Activated naive CD4-positive, alpha-beta T cell treated with anti-CD3 and anti-CD28 coated beads, Interleukin-2, amount 50 U/mL, for 72 hours (primary cell): ENCODE data around the gene TMEM263. TPM values are rescaled to one million over a fixed set of nuclear protein-coding genes. Genes with fewer than 3 reads are reported as not detected.

ENCODE experiments used
- ATAC-seq, 2 donors: fragments of 150-1000 bp; cut with Tn5 transposase; 2 replicates each; pipeline ENCODE4 v1.10.0; 2021; ENCODE audit warnings: mild to moderate bottlenecking in 2 of 2, moderate library complexity in 2 of 2
- DNase-seq, 2 donors: peaks; one replicate each; pipeline ENCODE4 v3.0.0; 2021 to 2022; ENCODE audit warnings: low spot score in 2 of 2
- H3K27ac Mint-ChIP-seq, 2 donors: one replicate each; pipeline ENCODE4 v1.8.0; 2022; ENCODE audit warnings: mild to moderate bottlenecking in 2 of 2, mixed read lengths in 2 of 2
- H3K36me3 Mint-ChIP-seq, 2 donors: one replicate each; pipeline ENCODE4 v1.8.0; 2022; ENCODE audit warnings: mixed read lengths in 2 of 2
- H3K9me3 Mint-ChIP-seq, 2 donors: one replicate each; pipeline ENCODE4 v1.8.0; 2022; ENCODE audit warnings: mixed read lengths in 2 of 2
- total RNA-seq, 2 donors: library from RNA; stranded (reverse); gene quantifications; one replicate each; pipeline ENCODE4 v1.2.3, GENCODE V29; 2022

TMEM263 gene
- total RNA-seq, 2 donors from 2014 or later, result 31.9 to 46.5 TPM

DNA sequence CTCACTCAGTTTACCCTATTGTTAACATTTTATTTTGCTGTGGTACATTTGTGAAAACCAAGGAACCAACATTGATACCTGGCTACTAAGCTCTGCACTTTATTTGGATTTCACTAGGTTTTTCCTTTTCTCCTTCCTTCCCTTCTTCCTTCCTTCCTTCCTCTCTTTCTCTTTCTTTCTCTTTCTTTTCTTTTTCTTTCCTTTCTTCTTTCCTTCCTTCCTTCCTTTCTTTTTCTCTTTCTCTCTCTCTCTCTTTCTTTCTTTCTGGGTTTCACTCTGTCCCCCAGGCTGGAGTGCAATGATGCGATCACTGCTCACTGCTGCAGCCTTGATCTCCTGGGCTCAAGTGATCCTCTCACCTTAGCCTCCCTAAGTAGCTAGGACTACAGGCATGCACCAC is 29.1 kb upstream of the TMEM263 start:
- Mint-ChIP-seq H3K36me3 (peaks cover 0 to 12% of the 10 kb centered on the region in 2 donors), H3K9me3 (peaks cover 5 to 8% of the 10 kb centered on the region in 2 donors), H3K27ac (no peak overlapping the region)
- DNase-seq, result no peak
- no peak for ATAC-seq

DNA sequence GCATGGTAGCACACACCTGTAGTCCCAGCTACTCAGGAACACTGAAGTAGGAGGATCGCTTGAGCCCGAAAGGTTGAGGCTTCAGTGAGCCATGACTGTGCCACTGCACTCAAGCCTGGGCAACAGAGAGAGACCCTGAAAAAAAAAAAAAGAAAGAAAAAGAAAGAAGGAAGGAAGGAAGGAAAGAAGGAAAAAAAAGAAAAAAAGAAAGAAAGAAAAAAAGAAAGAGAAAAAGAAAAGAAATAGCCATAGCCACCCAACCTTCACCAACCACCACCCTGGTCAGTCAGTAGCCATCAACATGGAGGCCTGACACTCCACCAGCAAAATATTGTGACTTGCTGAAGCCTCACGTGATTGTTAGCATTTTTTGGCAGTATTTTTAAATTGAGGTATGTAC is 21.4 kb upstream of the TMEM263 start:
- no peaks in the 10 kb centered on the region for H3K9me3 Mint-ChIP-seq
- DNase-seq (no peak), ATAC-seq (no peak)
- no peaks in the 10 kb centered on the region for H3K36me3 Mint-ChIP-seq
- H3K27ac Mint-ChIP-seq, result no peak overlapping the region

DNA sequence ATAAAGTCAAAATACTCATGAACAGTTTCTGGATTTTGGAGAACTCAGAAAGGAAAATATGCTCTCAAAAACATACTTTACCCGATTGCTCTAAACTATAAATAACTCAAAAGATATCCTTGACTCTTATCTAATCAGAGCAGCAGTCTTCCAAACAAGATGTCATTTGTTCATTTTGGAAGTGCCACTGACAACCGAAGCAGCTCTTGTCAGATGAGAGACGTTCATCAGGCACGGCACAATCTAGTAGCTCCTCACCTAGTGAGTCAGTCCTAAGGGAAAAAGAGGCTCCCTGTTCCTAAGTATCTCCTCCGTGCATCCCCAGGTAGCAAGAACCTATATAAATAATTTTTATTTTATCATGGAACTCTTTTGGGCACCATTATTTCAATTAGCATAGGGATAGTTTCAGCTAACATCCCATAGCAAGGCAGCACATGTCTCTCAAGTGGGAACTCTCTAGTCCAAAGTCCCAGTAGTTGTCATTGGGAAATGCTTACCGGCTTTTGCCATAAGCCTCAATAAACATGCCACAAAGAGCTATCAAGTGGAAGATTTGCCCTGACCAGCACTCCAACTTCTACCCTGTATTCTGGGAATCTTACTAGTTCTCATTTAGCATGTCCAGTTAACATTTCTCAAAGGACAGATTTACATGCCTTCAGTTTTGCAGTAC is 14.1 kb upstream of the TMEM263 start:
- no peak for DNase-seq
- Mint-ChIP-seq H3K36me3 (peaks cover 0 to 5% of the 10 kb centered on the region in 2 donors), H3K27ac (no peak overlapping the region), H3K9me3 (no peaks in the 10 kb centered on the region)
- no peak for ATAC-seq

DNA sequence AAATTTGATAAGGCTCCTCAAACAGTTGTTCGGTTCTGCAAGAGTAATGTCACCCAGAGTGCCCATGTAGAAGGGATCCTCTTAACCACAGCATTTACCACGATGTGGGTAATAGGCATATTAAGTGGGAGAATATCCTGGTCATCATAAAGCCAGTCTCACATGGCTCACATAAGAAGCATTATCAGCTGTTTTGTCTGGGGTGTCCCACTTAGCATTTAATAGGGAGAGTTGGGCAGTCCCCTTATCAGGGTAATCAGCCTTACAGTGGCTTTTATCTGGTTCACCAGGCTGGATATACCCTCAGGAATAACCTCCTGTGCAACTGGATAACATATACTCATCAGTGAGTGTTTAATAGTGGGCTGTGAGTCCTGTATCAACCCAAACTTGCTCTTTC is 12.9 kb upstream of the TMEM263 start:
- H3K36me3 Mint-ChIP-seq, result peaks cover 0 to 5% of the 10 kb centered on the region in 2 donors
- no peak for ATAC-seq
- H3K9me3 Mint-ChIP-seq, result peaks cover 0 to 4% of the 10 kb centered on the region in 2 donors
- no peak overlapping the region for H3K27ac Mint-ChIP-seq
- DNase-seq, result no peak

DNA sequence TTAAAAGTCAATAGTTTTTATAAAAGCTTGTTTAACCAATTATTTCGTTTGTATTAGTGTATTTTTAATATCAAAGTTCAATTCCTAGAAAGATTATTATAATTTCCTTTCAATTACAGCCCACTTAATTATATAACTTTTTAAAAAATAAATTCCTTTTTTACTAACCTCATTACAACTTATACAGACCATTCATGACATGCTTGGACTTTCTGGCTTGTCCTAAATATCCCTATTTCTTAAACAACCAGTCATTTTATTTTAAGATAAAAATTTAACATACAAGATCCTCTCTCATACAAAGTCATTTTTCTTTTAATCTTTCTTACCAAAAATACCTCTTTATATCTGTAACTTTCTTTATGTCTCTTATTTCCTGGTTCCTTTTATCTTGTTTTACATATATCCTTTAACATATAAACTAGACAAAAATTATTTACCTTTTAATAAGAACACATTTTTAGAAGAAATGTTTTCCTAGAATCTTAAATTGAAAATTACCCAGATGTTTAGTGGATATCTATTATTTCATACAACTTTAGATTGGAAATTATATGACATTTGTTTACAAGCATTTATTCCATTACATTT is 10.4 kb upstream of the TMEM263 start:
- DNase-seq (no peak), ATAC-seq (no peak)
- peaks cover 4 to 25% of the 10 kb centered on the region in 2 donors for H3K36me3 Mint-ChIP-seq
- no peak overlapping the region for H3K27ac Mint-ChIP-seq
- H3K9me3 Mint-ChIP-seq, result peaks cover 4 to 25% of the 10 kb centered on the region in 2 donors

DNA sequence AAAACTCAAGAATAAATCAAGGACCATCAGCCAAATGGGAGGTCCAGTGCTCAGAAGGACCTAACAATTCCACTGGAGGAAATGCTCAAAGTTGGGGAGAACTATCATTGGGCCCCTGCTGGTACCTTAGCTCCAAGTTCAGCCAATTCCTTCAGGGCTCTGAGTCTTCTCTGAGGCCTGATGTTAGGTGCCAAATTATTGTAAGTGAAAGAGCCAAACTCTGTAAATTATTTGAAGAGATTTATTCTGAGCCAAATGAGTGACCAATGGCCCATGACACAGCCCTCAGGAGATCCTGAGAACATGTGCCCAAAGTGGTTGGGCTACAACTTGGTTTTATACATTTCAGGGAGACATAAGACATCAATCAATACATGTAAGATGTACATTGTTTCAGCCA is 8.2 kb upstream of the TMEM263 start:
- Mint-ChIP-seq H3K27ac (no peak overlapping the region), H3K36me3 (peaks cover 4 to 25% of the 10 kb centered on the region in 2 donors), H3K9me3 (peaks cover 4 to 25% of the 10 kb centered on the region in 2 donors)
- no peak for DNase-seq
- no peak for ATAC-seq

DNA sequence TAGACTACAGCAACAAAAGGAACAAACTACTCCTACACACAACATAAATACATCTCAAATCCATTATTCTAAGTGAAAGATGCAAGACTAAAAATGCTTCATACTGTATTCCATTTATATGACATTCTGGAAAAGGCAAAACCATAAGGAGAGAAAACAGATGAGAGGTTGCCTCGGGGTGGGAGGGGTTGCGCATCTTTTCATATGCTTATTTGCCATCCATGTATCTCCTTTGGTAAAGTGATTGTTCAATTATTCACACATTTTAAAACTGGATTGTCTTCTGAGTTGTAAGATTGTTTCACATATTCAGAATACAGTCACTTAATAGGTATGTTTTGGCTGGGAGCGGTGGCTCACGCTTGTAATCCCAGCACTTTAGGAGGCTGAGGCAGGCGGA is 5.1 kb upstream of the TMEM263 start:
- ATAC-seq (no peak), DNase-seq (no peak)
- Mint-ChIP-seq H3K36me3 (peaks cover 4 to 19% of the 10 kb centered on the region in 2 donors), H3K9me3 (peaks cover 4 to 25% of the 10 kb centered on the region in 2 donors), H3K27ac (no peak overlapping the region)

DNA sequence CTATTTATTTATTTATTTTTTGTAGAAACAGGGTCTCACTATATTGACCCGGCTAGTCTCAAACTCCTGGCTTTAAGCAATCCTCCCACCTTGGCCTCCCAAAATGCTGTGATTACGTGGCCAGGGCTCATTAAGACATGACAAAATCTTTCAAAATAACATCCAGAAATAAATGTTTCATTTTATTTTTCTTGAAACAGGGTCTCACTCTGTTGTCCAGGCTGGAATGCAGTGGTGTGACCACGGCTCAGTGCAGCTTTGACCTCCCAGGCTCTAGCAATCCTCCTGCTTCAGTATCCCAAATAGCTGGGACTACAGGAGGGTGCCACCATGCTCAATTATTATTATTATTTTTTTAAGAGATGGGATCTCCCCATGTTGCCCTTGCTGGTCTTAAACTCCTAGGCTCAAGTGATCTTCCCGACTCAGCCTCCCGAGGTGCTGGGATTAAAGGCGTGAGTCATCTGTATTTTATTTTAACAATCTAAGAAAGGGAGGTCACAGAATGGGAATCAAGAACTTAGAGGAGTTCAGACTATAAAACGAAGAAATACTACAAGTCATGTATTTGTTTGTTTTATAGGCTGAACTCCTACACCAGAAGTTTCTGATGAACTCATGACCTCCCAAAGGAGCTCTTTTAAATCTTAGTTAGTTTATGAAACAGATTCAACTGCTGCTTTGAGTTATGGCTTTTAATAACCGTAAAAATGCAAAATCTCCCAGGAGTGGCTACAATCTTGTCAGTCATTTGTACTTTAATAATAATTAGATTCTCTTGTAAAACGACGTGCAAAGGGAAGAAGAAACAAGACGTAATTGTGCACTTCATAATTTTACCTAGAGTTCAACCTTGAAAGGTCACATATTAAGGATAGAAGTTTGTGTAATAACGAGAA is 2.1 kb upstream of the TMEM263 start:
- ATAC-seq (no peak), DNase-seq (no peak)
- peaks cover 4 to 14% of the 10 kb centered on the region in 2 donors for H3K9me3 Mint-ChIP-seq
- H3K27ac Mint-ChIP-seq, result no peak overlapping the region
- peaks cover 15 to 28% of the 10 kb centered on the region in 2 donors for H3K36me3 Mint-ChIP-seq

DNA sequence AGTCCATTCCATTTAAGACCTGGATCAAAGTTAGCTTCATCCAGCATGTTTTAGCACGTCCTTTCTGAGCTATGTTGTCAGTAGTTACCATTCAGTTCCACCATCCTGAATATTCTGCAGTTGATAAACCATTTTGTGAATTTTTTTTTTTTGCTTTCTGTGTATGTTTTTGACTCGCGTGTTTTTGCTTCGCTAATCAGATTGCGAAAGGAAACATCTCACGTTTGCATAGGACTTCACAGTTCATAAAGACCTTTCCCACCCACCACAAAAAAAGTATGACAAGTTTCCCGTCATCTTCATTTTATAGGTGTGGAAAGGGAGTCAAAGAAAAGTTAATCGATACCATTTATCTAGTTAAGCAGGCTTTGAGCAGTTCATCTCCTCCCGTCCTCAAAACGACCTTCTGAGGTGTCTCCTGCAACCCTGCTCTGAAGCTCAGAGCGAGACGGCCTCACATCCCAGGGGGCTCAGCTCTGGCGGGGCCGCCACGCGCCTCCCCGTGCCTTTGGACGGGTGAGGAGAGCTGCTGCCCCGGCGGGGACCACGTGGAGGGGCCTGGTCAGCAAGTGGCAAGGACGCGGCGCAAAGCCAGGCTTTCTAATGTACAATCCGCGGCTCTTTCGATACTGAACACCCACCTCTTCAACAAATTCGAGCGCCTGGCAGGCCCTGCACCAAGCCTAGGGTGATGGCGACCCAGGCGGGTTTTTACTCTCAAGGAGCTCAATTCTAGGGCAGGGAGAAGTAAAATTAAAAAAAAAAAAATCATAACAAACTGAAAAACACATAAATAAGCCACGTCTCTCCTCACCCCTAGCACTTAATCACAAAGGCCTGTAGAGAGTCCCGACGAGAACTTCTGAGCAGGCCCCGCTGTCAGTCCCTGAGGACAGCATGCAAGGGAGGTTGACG is 988 bp upstream of the TMEM263 start:
- no peak for ATAC-seq
- no peak for DNase-seq
- H3K27ac Mint-ChIP-seq, result peak overlapping the region; percentile 85 to 93
- H3K9me3 Mint-ChIP-seq, result peaks cover 0 to 4% of the 10 kb centered on the region in 2 donors
- peaks cover 11 to 23% of the 10 kb centered on the region in 2 donors for H3K36me3 Mint-ChIP-seq

DNA sequence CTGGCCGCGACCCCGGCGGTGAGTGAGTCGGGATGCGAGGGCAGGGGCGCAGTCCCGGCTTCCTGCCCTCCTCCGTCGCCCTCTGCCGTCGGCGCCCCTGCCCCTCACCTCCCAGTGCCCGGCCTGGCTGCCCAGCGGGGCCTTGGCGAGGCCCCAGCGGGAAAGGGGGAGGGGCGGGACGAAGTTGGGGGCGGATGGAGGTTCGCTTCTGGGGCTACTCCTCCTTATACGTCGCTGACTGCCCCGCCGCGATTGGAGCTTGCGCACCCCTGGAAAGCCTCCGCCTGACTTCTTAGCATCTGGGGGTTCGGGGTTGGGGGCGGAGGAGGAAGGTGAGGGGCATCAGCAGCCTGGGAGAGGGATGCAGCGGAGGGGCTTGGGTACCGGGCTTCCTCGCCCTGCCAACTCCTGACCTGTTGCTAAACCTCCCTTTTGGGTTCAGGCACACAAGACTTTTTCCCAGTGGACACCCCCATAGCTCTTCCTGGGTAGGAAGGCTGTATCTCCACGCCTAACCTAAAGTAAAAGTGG is 406 bp downstream of the TMEM263 start:
- Mint-ChIP-seq H3K36me3 (peaks cover 11 to 18% of the 10 kb centered on the region in 2 donors), H3K9me3 (no peaks in the 10 kb centered on the region), H3K27ac (peak overlapping the region; percentile 95 to 98)
- ATAC-seq (peak; percentile 62), DNase-seq (peak in 1 of 2 donors; percentile 54)

DNA sequence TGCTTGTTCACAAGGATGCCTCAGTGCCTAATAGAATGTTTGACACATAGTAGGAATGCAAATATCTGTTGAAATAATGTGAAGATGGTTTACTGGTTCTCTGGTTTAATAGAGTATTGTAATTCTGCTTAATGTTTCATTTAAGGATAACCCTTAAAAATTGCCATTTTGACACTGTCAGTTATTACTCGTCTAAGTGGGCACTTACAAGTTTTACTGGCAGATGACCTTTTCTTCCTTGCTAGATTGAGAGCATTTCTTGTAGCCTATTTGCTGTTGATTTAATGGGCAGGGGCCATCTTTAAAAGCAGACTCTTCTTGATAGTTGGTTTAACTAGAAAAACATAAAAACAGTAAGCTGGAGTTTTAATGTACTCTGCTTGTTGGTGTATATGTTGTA is 1.9 kb downstream of the TMEM263 start:
- Mint-ChIP-seq H3K9me3 (no peaks in the 10 kb centered on the region), H3K27ac (peak overlapping the region in 1 of 2 donors; percentile 95), H3K36me3 (peaks cover 11 to 23% of the 10 kb centered on the region in 2 donors)
- DNase-seq (no peak), ATAC-seq (no peak)

DNA sequence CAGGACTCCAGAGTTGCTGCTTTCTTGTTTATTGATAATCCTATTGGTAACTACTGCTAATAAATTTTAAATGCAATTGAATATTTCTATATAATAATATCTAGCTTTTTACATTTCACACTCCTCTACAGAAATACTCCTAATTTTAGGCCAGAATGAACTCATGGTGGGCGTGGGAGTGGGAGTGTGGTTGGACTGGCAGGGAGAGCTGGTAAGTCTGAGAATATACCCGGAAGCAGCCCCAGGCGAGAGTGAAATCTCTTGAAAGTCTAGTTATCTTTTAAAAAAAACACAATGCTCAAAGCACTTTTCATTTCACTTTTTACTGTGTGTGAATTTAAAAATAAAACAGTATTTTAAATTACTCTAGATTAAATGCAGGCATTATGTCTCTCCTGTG is 4.7 kb downstream of the TMEM263 start:
- no peaks in the 10 kb centered on the region for H3K9me3 Mint-ChIP-seq
- ATAC-seq (no peak), DNase-seq (no peak)
- H3K36me3 Mint-ChIP-seq, result peaks cover 11 to 33% of the 10 kb centered on the region in 2 donors
- peak overlapping the region in 1 of 2 donors; percentile 31 for H3K27ac Mint-ChIP-seq

DNA sequence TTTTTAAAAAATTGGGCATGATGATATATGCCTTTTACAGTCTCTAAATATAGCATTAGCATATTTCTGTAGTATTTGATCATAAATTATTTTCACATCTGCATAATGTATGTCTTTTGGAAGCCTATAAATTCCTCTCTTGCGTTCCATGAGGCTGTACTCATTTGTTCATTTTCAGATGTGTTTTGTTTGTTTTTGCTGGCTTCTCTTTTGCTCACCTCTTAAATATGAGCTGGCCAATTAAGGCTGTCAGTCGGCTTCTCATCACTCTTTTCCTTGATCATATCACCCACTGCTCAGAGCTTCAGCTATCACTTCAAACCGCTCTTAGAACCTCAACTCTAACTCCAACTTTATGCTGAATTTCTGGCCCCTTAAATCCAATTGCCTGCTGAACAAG is 6.6 kb downstream of the TMEM263 start:
- H3K9me3 Mint-ChIP-seq, result no peaks in the 10 kb centered on the region
- DNase-seq, result no peak
- H3K36me3 Mint-ChIP-seq, result peaks cover 0 to 32% of the 10 kb centered on the region in 2 donors
- ATAC-seq, result no peak
- no peak overlapping the region for H3K27ac Mint-ChIP-seq

DNA sequence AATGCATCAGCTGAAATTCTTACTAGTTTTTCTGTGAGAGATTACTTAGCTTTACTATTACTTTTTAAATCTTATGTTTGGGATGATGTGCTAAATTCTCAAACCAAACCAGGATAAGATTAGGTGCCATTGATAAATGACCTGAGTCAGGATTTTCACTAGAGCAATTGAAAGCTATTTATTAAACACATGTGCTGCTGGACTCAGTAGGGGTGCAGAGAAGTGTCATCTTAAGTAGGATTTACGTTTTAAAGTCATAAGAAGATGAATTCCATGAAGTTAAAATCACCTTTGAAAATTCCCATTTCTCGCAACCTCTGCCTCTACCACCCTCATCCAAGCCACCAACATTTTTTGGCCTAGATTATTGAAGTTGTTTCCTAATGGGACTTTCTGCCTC is 8.8 kb downstream of the TMEM263 start:
- peaks cover 7 to 34% of the 10 kb centered on the region in 2 donors for H3K36me3 Mint-ChIP-seq
- no peaks in the 10 kb centered on the region for H3K9me3 Mint-ChIP-seq
- ATAC-seq (no peak), DNase-seq (no peak)
- no peak overlapping the region for H3K27ac Mint-ChIP-seq

DNA sequence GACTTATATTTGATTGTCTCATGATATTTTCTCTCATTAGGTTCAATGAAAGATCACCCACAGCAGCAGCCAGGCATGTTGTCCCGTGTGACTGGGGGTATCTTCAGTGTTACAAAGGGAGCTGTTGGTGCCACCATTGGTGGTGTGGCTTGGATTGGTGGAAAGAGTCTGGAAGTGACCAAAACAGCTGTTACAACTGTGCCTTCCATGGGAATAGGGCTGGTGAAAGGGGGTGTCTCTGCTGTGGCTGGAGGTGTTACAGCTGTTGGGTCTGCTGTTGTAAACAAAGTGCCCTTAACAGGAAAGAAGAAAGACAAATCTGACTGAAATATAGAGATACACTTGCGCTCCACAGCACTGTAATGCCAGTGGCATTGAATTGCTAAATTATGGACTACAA is 15.4 kb downstream of the TMEM263 start:
- peak overlapping the region in 1 of 2 donors; percentile 53 for H3K27ac Mint-ChIP-seq
- H3K9me3 Mint-ChIP-seq, result no peaks in the 10 kb centered on the region
- H3K36me3 Mint-ChIP-seq, result peaks cover 23 to 34% of the 10 kb centered on the region in 2 donors
- DNase-seq, result no peak
- no peak for ATAC-seq

DNA sequence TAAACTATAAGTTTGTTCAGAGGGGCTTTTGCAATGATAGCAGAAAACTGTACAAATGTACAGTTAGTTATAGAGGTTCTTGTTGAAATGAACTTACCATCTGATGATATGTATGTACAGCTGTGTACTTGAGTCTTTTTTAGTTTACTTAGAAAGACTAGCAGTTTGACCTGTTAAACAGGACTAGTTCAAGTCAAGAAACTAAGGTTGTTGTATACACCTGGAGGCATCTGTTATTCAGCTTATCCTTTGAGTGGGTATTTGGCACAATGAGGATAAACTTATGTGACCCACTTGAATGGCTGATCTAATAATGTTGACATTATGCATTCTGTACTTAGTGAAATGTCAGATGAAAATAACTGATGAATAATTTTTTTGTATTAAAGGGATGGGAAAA is 17.8 kb downstream of the TMEM263 start:
- H3K27ac Mint-ChIP-seq, result no peak overlapping the region
- no peaks in the 10 kb centered on the region for H3K9me3 Mint-ChIP-seq
- ATAC-seq (no peak), DNase-seq (no peak)
- peaks cover 16 to 22% of the 10 kb centered on the region in 2 donors for H3K36me3 Mint-ChIP-seq
